HepG2 (cell line): ENCODE data around the gene UBXN1. TPM values are rescaled to one million over a fixed set of nuclear protein-coding genes. Genes with fewer than 3 reads are reported as not detected.
A peak's percentile ranks its signal among the peaks of the same experiment; 100 is the strongest.

Experiments
- CEBPZ ChIP-seq: IDR thresholded peaks from 2 replicates; pipeline ENCODE4 v1.6.1; 2012; ENCODE audit warnings: low read length, improper control_type of control experiment
- DDIT3 ChIP-seq: sonication (generic); formaldehyde crosslinking; IDR thresholded peaks from 2 replicates; pipeline ENCODE4 v1.4.0; 2020; ENCODE audit warnings: mild to moderate bottlenecking, missing genetic modification reagents
- KDM3A ChIP-seq: IDR thresholded peaks from 2 replicates; pipeline ENCODE4 v1.6.1; 2018; ENCODE audit warnings: low read depth, missing compliant biosample characterization
- LBX2 ChIP-seq: sonication (generic); formaldehyde crosslinking; IDR thresholded peaks from 2 replicates; pipeline ENCODE4 v1.5.0; 2020; ENCODE audit warnings: missing genetic modification reagents, mild to moderate bottlenecking, borderline replicate concordance
- MAZ ChIP-seq, 2 experiments: sonication (generic) in 1 of 2; formaldehyde crosslinking in 1 of 2; IDR thresholded peaks; 2 replicates each; pipeline versions ENCODE4 v1.5.0 to v1.6.1; 2012 to 2020; ENCODE audit warnings: low read depth in 2 of 2, mild to moderate bottlenecking in 2 of 2, borderline replicate concordance in 1 of 2, improper control_type of control experiment in 1 of 2, low read length in 1 of 2, missing genetic modification reagents in 1 of 2, moderate library complexity in 1 of 2
- MLX ChIP-seq: IDR thresholded peaks from 2 replicates; pipeline ENCODE4 v1.6.1; 2016
- NFYC ChIP-seq: IDR thresholded peaks from 2 replicates; pipeline ENCODE4 v1.6.1; 2016; ENCODE audit warnings: missing genetic modification reagents, missing compliant biosample characterization
- PLRG1 ChIP-seq: fragments of 450-650 bp; conservative IDR thresholded peaks from 2 replicates; pipeline ENCODE4 v1.6.1; 2016
- SIN3B ChIP-seq: fragments of 150-350 bp; IDR thresholded peaks from 2 replicates; pipeline ENCODE4 v1.6.1; 2014; ENCODE audit warnings: low read length
- SMAD3 ChIP-seq: sonication (generic); formaldehyde crosslinking; IDR thresholded peaks from 2 replicates; pipeline ENCODE4 v1.4.0; 2020; ENCODE audit warnings: missing genetic modification reagents
- TBL1XR1 ChIP-seq: fragments of 150-350 bp; IDR thresholded peaks from 2 replicates; pipeline ENCODE4 v1.6.1; 2014; ENCODE audit warnings: borderline replicate concordance, low read length; ENCODE audit not compliant: partially characterized antibody
- ZBTB26 ChIP-seq: IDR thresholded peaks from 2 replicates; pipeline ENCODE4 v1.6.1; 2016; ENCODE audit warnings: missing compliant biosample characterization, missing genetic modification reagents, borderline replicate concordance
- ZNF10 ChIP-seq: sonication (generic); formaldehyde crosslinking; IDR thresholded peaks from 2 replicates; pipeline ENCODE4 v1.4.0; 2020; ENCODE audit warnings: mild to moderate bottlenecking, low read depth, missing genetic modification reagents, borderline replicate concordance
- ZNF138 ChIP-seq: sonication (generic); formaldehyde crosslinking; IDR thresholded peaks from 2 replicates; pipeline ENCODE4 v1.5.0; 2020; ENCODE audit warnings: mild to moderate bottlenecking, low read depth, missing genetic modification reagents
- ZNF17 ChIP-seq: sonication (generic); formaldehyde crosslinking; IDR thresholded peaks from 2 replicates; pipeline ENCODE4 v1.5.0; 2020; ENCODE audit warnings: mild to moderate bottlenecking, missing genetic modification reagents
- ZNF451 ChIP-seq: sonication (generic); formaldehyde crosslinking; IDR thresholded peaks from 2 replicates; pipeline ENCODE4 v1.5.0; 2020; ENCODE audit warnings: mild to moderate bottlenecking, missing genetic modification reagents
- ZNF609 ChIP-seq: sonication (generic); formaldehyde crosslinking; IDR thresholded peaks from 2 replicates; pipeline ENCODE4 v1.4.0; 2020; ENCODE audit warnings: mild to moderate bottlenecking, missing genetic modification reagents, borderline replicate concordance
- ZNF780A ChIP-seq: sonication (generic); formaldehyde crosslinking; IDR thresholded peaks from 2 replicates; pipeline ENCODE4 v1.8.0; 2022; ENCODE audit warnings: mild to moderate bottlenecking, missing genetic modification reagents, moderate library complexity
- ZNF891 ChIP-seq: sonication (generic); formaldehyde crosslinking; IDR thresholded peaks from 2 replicates; pipeline ENCODE4 v1.5.0; 2020; ENCODE audit warnings: mild to moderate bottlenecking, missing genetic modification reagents
- polyA plus RNA-seq, 8 experiments: library from polyadenylated mRNA; depleted of rRNA in 3 of 8; stranded (reverse) in 7 of 8; unstranded in 1 of 8; fragments of >200 nt; fragmentation: Illumina TruSeq in 4 of 8; extraction: Trizol in 4 of 8; gene quantifications; 2 replicates each; pipeline versions ENCODE4 v1.2.1 to v1.2.3, GENCODE V29; 2011 to 2016; ENCODE audit warnings: low read depth in 4 of 8, missing spikeins in 1 of 8, mixed read lengths in 1 of 8; ENCODE audit not compliant: insufficient read depth in 1 of 8
- total RNA-seq, 5 experiments: library from RNA; depleted of rRNA; stranded (reverse); fragments of >200 nt; fragmentation: Illumina TruSeq; extraction: Trizol; gene quantifications; 2 replicates each; pipeline ENCODE4 v1.2.3, GENCODE V29; 2016; ENCODE audit warnings: low read depth in 1 of 5

Gene UBXN1
- total and polyA plus RNA-seq, 2 of the 13 experiments (the other 11 are each of a cell fraction or from before 2014, with no cell fraction given): 47.5 to 52.4 TPM

GRCh38 chr11:62665075-62665598 is 13.7 kb downstream of the UBXN1 start, which contains the start of the genes C11orf98 and CSKMT (continued):
- TF ChIP-seq MAZ (IDR thresholded peaks at IDR 0.05; ENCODE audit: borderline replicate concordance, low read depth, low read length): peak; percentile 65; the same call in 1 of the 2 replicates
- peak; percentile 74 for TF ChIP-seq MAZ (CRISPR knock-in tag; IDR thresholded peaks at IDR 0.05; ENCODE audit: low read depth)
- TF ChIP-seq SMAD3 (CRISPR knock-in tag): no peak
- no peak for TF ChIP-seq LBX2 (CRISPR knock-in tag)
- no peak for TF ChIP-seq SIN3B
- TF ChIP-seq NFYC (CRISPR knock-in tag): peak; percentile 79
- TF ChIP-seq TBL1XR1: no peak
- no peak for TF ChIP-seq CEBPZ
- no peak for TF ChIP-seq ZNF891 (CRISPR knock-in tag)
- TF ChIP-seq ZNF17 (CRISPR knock-in tag): no peak
- TF ChIP-seq ZNF451 (CRISPR knock-in tag): no peak
- TF ChIP-seq ZNF609 (CRISPR knock-in tag): no peak; the same call in 1 of the 2 replicates
- TF ChIP-seq MLX (CRISPR knock-in tag): peak; percentile 37; the same call in 1 of the 2 replicates
- TF ChIP-seq ZBTB26 (CRISPR knock-in tag): 0 out of 2 replicates have a peak, but pooled peaks have one; percentile 44
- no peak for TF ChIP-seq PLRG1
- TF ChIP-seq ZNF10 (CRISPR knock-in tag): no peak
- TF ChIP-seq KDM3A (CRISPR knock-in tag): 0 out of 2 replicates have a peak, but pooled peaks have one; percentile 4
- no peak for TF ChIP-seq ZNF780A (CRISPR knock-in tag)
- TF ChIP-seq ZNF138 (CRISPR knock-in tag): no peak
- TF ChIP-seq DDIT3: no peak
